Measurements from ENCODE around the gene TBC1D22A.

DNA sequence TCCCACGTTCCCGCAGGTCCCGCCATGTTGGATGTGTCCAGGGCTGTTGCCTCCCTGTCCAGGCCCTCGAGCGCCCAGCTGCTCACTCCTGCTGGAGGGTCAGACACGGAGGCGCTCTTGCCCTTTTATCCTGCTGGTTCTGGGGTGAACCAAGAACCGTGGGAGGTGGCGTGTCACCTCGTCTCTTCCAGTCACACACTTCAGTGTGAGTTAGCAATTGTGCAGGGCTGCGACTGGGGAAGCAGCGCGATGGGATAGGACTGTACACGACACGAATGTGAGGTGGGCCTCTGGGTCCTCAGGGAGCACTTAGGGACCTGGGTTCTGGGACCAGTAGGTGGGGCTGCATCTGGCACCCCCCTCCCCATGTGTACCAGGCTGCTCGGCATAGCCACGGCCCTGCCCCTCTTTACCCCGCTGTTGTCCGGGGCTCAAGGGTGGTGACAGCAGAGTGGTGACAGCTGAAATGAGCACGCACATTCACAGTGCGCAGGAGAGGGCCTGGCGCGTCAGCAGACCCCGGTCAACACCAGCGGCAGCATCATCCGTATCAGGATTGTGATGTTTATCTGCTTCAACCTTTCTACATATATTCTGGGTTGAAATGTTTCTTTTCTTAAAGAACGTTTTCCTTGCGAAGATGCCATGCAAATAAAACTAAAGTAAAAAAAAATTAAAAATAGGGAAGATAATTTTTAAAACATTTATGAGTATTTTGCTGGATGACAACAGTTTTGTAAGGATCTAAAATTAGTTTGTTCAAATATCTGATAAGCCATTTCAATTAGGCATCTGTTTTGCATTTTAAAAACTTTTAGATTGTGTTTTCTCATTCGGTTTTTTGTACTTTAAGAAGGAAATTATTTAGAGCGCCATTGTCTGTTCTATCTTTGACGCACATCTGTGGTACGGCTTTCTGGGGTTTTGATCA, 210.7 kb downstream of the TBC1D22A start:
- TF ChIP-seq, protein P1, sequence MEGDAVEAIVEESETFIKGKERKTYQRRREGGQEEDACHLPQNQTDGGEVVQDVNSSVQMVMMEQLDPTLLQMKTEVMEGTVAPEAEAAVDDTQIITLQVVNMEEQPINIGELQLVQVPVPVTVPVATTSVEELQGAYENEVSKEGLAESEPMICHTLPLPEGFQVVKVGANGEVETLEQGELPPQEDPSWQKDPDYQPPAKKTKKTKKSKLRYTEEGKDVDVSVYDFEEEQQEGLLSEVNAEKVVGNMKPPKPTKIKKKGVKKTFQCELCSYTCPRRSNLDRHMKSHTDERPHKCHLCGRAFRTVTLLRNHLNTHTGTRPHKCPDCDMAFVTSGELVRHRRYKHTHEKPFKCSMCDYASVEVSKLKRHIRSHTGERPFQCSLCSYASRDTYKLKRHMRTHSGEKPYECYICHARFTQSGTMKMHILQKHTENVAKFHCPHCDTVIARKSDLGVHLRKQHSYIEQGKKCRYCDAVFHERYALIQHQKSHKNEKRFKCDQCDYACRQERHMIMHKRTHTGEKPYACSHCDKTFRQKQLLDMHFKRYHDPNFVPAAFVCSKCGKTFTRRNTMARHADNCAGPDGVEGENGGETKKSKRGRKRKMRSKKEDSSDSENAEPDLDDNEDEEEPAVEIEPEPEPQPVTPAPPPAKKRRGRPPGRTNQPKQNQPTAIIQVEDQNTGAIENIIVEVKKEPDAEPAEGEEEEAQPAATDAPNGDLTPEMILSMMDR (optimal IDR thresholded peaks at IDR 0.05 in 1 of 3, IDR thresholded peaks at IDR 0.05 in 1 of 3, conservative IDR thresholded peaks at IDR 0.05 in 1 of 3; ENCODE audit: extremely low read depth in 1 of 3, insufficient read depth in 2 of 3, low read length in 3 of 3), result no peak
- TF ChIP-seq EZH2 (IDR thresholded peaks at IDR 0.05; ENCODE audit: low read length), result no peak

Measured in keratinocyte (primary cell).